Measurements from ENCODE around the gene CDC25C.

The CDC25C gene

GRCh38 chr5:138331449-138332368, at the start of gene CDC25C:
TSS of gene CDC25C (minus strand) at chr5:138331804. CDS start at chr5:138331180, 624 bp downstream.
- DNase-seq = peak; percentile 88

DNA sequence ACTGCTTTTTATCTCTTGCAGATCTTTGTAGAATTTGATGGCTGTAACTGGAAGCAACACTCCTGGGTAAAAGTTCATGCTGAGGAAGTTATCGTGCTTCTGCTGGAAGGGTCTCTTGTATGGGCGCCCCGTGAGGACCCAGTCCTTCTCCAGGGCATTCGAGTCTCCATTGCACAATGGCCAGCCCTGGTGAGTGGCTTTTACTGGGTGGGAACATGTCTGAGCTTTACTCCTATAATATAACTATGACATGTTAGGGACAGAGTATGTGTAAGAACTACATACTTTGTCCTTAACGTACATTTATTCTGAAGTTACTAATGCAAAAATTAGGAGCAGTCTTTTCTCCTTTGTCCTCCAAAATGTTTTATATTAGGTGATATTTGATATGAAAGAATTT, 41.0 kb upstream of the CDC25C start:
- no peak for DNase-seq

DNA sequence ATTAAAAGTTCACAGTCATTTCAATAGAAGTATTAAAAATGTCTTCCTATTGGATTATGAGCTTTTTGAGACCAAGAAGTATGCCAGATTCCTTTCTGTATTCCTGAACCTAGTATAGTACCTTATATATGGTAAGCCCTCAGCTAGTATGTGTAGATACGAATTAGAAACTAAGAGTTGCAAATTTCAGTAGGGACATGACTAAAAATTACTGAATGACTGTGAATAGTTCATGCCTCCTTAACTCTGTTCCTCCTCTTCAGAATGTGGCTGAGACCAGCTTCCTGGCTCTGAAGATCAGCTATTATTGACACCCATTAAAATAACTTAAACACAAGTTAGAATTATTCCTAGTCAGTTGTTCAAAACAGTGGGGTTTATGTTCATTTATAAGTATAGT, 40.6 kb upstream of the CDC25C start:
- DNase-seq = no peak

- DNase-seq = no peak
These were observed 39.9 kb upstream of the CDC25C start for GRCh38 chr5:138371454-138371853.

- DNase-seq = no peak
These were observed 38.9 kb upstream of the CDC25C start for GRCh38 chr5:138370537-138370936.

DNA sequence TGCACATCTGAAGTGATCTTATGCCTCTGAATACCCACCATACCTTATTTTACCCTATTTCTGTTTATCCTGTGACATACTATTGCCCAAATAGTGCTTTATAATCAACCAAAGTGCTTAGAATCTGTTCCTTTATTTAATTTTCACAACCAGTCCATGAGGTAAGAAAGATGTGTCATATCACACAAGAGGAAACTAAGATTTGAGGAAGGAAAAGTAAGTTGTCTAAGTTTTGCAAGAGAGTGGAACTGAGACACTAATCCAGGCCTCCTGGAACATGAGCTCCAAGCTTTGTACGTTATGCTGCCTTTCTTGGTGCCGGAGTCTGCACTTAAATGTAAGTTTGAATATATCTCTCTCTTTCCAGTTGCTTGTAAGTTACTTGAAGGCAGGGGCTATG, 38.1 kb upstream of the CDC25C start:
- no peak for DNase-seq

DNA sequence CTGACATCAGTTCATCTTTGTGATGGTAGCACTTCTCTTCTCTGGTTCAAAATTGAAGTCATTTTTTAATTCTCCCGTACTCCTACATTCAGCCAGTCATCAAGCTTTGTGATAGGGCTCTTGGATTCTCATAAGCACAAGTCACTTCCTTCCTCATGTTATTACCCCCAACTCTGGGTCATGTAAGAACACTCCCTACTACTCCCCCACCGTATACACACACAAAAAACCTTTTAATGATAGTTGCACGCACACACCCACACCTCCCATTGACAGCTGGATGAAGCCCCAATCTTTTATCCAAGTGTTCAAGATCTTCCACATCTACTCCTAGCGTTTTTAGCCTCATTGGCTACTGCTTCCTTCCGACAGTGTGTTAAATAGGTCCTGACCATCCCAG, 37.7 kb upstream of the CDC25C start:
- no peak for DNase-seq

DNA sequence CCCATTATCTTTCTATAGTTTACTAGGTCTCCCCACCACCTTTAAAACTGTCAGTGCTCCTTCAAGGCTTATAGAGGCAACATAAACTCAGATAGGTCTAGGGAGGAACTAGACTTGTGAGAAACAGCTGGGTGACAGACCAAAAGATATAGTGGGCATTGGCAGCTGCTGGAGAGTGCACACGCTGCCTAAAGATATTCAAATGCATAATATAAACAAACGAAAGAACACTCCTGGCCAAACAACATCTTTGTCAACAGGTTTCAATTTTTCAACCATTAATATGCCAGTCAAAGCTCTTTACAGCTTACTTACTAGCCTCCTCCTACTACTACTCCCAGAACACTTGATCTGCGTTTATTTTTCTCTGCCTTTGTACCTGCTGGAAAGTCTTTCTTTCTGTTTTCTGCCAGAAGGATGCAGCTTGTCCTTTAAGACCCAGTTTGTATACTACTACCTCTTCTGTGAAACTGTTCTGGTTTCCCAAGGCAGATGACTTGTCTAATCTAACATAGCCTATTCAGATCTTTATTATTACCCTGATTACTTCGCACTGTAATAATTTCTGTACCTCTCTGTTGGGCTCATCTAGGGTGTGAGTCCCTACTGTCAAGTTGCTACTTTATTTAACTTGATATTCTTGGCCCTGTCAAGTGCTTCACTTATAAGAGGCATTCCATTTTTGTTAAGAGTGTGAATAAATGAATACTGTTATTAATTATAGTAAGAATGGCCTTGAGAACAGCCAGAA, 35.2 kb upstream of the CDC25C start:
- no peak for DNase-seq

DNA sequence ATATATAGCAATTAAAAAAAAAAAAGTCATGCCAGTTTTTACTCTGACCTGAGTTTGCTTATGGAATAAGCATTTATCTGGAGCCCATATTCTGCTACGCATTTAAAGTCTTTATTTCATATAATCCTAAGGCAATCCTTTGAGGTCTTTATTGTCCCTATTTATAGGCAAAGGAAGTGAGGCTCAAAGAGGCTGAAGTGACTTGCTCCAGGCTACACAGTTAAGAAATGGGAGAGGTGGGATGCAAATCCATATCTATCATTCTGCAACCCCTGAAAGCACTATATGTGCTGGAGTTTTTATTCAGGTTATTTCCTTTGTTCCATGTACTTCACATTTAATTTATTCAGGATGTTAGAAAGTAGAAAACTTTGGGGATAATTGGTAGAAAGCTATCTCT, 33.0 kb upstream of the CDC25C start:
- no peak for DNase-seq

GRCh38 chr5:138360941-138361452, 29.4 kb upstream of the CDC25C start:
- DNase-seq = no peak

DNA sequence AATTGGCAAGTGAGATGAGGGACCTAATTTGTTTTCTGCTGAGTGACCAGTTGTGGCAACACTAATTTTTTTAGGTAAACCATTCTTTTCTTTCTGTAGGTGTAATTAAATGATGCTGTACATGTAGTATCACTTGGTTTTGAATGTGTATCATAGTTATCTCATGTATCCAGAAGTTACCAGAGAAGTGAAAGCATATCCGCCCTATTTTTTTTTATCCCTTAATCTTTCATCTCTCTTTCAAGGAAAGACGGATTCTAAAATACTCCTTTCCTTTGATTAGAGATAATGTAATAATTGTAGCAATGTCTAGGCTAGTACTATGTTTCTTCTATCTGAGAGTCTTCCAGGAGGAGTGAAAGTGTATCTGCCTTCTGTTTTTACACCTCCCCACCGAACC, 28.0 kb upstream of the CDC25C start:
- DNase-seq = no peak

- DNase-seq = no peak
These were observed 23.3 kb upstream of the CDC25C start for GRCh38 chr5:138354926-138355378.

- peak; percentile 3 for DNase-seq
These were observed 22.8 kb upstream of the CDC25C start for GRCh38 chr5:138354387-138354786.

DNA sequence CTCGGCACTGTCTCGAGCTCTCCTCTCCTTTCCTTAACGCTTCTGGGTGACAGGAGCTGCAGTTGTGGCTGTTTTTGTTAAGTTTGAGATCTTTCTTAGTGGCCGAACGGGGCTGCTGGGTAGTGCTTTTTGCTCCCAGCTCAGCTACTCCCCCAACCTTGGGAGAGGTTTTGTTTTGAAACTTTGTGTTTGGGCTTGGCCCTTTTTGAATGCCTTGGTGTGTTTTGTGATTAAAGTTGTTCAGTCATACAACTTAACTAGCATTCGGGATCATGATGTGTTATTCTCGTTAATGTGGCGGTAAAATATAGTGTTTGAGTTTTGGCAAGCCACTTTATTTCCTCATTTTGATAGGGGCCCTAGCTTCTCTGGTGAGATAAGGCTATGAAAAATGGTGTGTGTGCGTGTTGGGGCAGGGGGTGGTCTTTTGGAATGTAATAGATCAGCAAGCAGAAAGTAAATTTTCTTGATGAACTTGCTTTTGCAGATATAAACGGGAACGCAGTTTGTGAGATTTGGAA, 22.0 kb upstream of the CDC25C start:
- DNase-seq = no peak

GRCh38 chr5:138352722-138353559, 21.3 kb upstream of the CDC25C start:
- DNase-seq = peak; percentile 13

GRCh38 chr5:138352071-138352721, 20.6 kb upstream of the CDC25C start, which contains the start of gene KDM3B:
TSS of gene KDM3B (plus strand) at chr5:138352685. CDS start at chr5:138352796, 111 bp downstream.
- peak; percentile 10 for DNase-seq

GRCh38 chr5:138351517-138351916, 19.9 kb upstream of the CDC25C start:
- no peak for DNase-seq

DNA sequence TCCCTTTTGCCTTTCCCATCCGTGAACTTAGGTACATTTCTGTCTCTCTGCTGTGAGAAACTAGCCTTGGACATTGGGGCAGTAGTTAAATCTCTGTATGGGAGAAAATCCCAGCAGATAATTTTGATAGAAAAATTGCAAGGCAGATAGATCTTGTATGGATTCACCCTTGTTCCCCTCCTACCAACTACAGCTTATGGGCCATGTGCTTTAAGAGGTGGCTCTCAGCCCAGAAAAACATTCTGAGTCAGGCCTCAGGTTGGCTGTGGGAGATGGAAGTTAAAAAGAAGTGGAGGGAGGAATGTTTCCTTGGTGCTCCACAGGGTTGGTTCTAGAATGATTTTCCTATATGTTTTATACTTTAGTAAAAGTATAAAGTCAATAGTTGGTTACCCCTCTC, 19.5 kb upstream of the CDC25C start:
- DNase-seq = no peak

DNA sequence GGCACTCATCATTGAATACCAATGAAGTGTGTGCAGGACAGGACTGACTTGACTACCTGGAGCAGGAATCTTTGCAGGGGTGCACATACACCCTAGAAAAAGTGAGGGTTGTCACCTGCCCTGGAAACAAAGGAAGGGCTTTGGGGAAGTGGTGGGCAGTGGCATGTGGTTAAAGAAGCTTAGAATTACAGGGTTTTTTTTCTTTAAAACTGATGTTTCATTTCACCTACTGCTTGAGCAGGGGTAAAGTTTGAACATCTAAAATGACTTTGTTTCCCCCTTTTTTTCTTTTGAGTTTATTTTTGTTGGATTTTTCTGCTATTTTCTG, 18.9 kb upstream of the CDC25C start:
- no peak for DNase-seq

DNA sequence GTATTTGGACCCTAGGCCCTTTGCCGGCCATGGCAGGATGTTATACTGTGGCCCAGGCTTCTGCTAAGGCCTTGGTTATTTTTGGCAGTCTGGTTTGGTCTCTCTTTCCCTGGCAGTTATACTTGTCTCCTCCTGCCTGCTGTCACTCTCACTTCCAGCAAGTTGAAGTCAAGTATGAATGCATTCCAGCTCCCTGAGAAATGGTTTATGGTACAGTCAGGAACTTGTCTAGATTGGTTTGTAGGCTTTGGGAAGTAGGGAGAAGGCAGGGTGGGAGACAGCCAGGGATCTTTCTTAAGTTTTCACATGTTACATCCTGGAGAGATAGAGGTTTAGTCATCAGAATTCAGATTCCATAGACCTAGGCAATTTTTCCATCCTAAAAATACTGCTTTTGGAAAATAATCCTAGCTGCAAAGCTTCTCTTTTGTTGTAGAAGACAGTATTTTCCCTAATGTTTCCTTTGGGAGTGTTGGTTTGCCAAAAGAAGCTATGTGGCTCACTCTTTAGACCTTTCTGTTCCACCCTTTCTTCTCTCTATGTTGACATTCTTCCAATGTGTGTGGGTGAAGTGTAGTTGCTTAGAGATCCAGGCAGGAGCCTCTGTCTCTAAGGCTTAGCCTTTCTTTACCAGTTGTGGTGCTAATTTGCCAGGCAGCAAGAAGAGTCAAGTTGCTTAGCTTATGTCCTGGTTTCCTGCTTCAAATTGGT, 18.4 kb upstream of the CDC25C start:
- no peak for DNase-seq

DNA sequence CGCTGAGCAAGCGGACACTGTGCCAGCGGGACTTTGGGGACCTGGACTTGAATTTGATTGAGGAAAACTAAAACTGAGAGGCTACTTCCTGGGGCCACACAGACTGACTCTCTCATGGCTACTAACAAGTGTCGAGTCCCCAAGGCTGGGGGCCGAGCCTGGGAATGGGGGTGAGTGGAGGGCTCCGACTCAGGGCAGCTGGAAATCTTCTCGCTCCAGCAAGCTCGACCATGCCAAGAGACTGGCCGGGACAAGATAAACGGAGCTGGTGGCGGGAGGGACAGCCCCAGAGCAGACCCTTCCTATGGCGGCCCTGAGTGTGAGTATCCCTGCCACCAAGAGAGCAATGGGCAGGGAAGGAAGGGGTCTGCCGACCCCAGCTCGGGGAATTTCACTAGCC, 15.3 kb upstream of the CDC25C start:
- DNase-seq = no peak
